ENCODE results near the gene DPT.

DNA sequence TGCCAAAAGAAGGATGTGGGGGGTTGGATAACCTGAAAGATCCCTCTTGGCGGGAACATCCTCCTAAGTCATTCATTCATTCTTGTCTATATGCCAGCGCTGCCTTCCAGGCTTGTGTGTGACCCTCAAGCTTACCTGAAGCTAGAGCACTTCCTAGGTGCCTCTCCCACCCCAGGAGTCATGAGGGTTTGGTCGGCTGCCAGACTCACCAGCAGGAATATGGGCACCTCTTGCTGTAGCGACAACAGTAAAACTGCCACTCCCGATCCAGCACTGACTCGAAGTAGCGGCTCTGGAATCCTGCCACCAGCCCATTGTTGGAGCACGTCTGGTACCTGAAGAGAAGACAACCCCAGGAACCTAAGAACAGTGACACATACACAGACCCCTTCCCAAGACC, 15.0 kb downstream of the DPT start:
- TF ChIP-seq EZH2 (IDR thresholded peaks at IDR 0.05) (no peak), POLR2A (IDR thresholded peaks at IDR 0.05; ENCODE audit: borderline replicate concordance, extremely low read depth, insufficient read depth, insufficient read length) (no peak), EZH2phosphoT487 (IDR thresholded peaks at IDR 0.05; ENCODE audit: borderline replicate concordance) (no peak)
- TF ChIP-seq, protein P1, sequence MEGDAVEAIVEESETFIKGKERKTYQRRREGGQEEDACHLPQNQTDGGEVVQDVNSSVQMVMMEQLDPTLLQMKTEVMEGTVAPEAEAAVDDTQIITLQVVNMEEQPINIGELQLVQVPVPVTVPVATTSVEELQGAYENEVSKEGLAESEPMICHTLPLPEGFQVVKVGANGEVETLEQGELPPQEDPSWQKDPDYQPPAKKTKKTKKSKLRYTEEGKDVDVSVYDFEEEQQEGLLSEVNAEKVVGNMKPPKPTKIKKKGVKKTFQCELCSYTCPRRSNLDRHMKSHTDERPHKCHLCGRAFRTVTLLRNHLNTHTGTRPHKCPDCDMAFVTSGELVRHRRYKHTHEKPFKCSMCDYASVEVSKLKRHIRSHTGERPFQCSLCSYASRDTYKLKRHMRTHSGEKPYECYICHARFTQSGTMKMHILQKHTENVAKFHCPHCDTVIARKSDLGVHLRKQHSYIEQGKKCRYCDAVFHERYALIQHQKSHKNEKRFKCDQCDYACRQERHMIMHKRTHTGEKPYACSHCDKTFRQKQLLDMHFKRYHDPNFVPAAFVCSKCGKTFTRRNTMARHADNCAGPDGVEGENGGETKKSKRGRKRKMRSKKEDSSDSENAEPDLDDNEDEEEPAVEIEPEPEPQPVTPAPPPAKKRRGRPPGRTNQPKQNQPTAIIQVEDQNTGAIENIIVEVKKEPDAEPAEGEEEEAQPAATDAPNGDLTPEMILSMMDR (IDR thresholded peaks at IDR 0.05 in 2 of 3, conservative IDR thresholded peaks at IDR 0.05 in 1 of 3; ENCODE audit: borderline replicate concordance in 1 of 3, insufficient read depth in 1 of 3, low read depth in 2 of 3, low read length in 2 of 3), result no peak

Measured in HCT116 (cell line).